ENCODE measurements around the gene CDKN2C. TPM values are rescaled to one million over a fixed set of nuclear protein-coding genes. Genes with fewer than 3 reads are reported as not detected.

Gene CDKN2C
- total and polyA plus RNA-seq, 3 donors from 2014 or later: 7.4 to 9.5 (median 8.8) TPM

GRCh38 chr1:50981741-50982140 lies 11.7 kb downstream of the CDKN2C start:
- Histone ChIP-seq H3K9me3 (no peaks in the 10 kb centered on the region), H3K4me3 (no peak overlapping the region), H3K4me1 (no peaks in the 10 kb centered on the region), H3K36me3 (ENCODE audit: low read depth, missing control alignments) (no peaks in the 10 kb centered on the region), H3K27ac (peak overlapping the region in 1 of 2 donors; percentile 97), H3K27me3 (no peaks in the 10 kb centered on the region)
- no peak for DNase-seq
- no peak for TF ChIP-seq CTCF (IDR thresholded peaks at IDR 0.05)
- TF ChIP-seq POLR2A (IDR thresholded peaks at IDR 0.05): no peak
- intact Hi-C loops (cut with DNase I; ENCODE audit: low total_unique reads): no loop called here
- 81 to 84% methylated on average over 1 of the region's 1 CpG for WGBS, 2 donors

DNA sequence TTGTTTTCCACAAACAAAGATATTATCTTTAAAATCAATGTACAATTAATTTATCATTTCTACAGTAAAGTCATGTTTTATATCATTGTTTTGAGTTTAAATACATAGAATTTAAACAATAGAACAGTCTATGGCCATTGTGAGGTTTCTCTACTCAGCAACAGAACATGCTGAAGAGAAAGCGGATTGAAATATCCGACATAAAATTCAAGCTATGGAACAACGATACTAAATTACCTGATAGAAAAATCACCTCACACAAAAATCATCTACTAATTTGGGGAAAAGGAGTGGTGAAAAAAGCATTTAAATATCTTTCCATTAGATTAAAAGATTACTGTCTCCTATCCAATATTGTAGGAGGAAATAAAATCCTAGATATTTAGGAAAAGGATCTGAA lies 12.6 kb downstream of the CDKN2C start:
- Histone ChIP-seq H3K4me1 (no peaks in the 10 kb centered on the region), H3K9me3 (no peaks in the 10 kb centered on the region), H3K27me3 (no peaks in the 10 kb centered on the region), H3K27ac (peak overlapping the region in 1 of 2 donors; percentile 97), H3K4me3 (no peak overlapping the region), H3K36me3 (ENCODE audit: low read depth, missing control alignments) (no peaks in the 10 kb centered on the region)
- WGBS, 2 donors: 90 to 93% methylated on average over 3 of the region's 3 CpGs
- no peak for DNase-seq
- intact Hi-C loops (cut with DNase I; ENCODE audit: low total_unique reads): no loop called here
- TF ChIP-seq POLR2A (IDR thresholded peaks at IDR 0.05): no peak
- no peak for TF ChIP-seq CTCF (IDR thresholded peaks at IDR 0.05)

DNA sequence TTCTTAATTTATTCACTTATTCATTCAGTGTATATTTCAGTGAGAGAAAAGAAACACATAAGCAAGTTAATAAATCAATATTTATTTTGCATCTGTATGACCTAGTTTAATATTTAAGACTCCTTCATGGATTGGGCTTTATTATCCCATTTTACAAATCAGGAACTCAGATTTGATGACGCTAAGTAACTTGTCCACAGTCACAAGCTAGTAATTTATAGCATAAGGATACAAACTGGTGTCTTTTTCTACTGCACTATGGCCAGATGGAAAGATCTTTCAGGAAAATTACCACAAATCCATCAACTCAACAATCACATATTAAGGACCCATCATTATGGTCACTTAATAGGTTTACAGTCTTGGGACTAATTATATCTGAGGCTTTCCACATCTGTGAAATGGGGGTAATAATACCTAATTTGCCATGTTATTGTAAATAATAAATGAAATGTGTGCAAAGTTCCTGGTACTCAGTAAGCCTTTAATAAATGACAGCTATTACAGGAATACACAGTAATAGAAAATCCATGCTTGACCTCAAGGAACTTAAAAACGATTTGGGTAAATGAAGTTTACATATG lies 13.3 kb downstream of the CDKN2C start:
- TF ChIP-seq POLR2A (IDR thresholded peaks at IDR 0.05): no peak
- no peak for TF ChIP-seq CTCF (IDR thresholded peaks at IDR 0.05)
- no peaks in the 10 kb centered on the region for H3K9me3 ChIP-seq
- no peaks in the 10 kb centered on the region for H3K27me3 ChIP-seq
- no peak for DNase-seq
- H3K27ac ChIP-seq: peak overlapping the region in 1 of 2 donors; percentile 20
- H3K36me3 ChIP-seq (ENCODE audit: low read depth, missing control alignments): no peaks in the 10 kb centered on the region
- no peaks in the 10 kb centered on the region for H3K4me1 ChIP-seq
- intact Hi-C loops (cut with DNase I; ENCODE audit: low total_unique reads): no loop called here
- no peak overlapping the region for H3K4me3 ChIP-seq
- 66 to 70% methylated on average over 2 of the region's 2 CpGs for WGBS, 2 donors

DNA sequence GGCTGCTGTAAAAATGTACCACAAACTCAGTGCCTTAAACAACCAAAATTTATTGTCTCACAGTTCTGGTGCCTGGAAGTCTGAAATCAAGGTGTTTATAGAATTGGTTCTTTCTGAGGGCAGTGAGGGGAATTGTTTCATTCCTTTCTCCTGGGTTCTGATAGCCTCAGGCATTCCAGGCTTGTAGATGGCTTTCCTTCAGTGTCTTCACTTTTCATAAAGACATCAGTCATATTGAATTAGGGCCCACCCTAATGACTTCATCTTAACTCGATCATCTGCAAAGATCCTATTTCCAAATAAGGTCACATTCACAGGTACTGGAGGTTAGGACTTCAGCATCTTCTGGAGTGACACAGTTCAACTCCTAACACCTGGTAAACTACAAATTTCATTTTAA lies 15.0 kb downstream of the CDKN2C start:
- intact Hi-C loops (cut with DNase I; ENCODE audit: low total_unique reads): no loop called here
- no peak for DNase-seq
- Histone ChIP-seq H3K36me3 (ENCODE audit: low read depth, missing control alignments) (no peaks in the 10 kb centered on the region), H3K27me3 (no peaks in the 10 kb centered on the region), H3K27ac (peak overlapping the region in 1 of 2 donors; percentile 9), H3K4me1 (no peaks in the 10 kb centered on the region), H3K9me3 (no peaks in the 10 kb centered on the region), H3K4me3 (no peak overlapping the region)
- 44 to 49% methylated on average over 1 of the region's 1 CpG for WGBS, 2 donors
- TF ChIP-seq CTCF (IDR thresholded peaks at IDR 0.05) (no peak), POLR2A (IDR thresholded peaks at IDR 0.05) (no peak)

DNA sequence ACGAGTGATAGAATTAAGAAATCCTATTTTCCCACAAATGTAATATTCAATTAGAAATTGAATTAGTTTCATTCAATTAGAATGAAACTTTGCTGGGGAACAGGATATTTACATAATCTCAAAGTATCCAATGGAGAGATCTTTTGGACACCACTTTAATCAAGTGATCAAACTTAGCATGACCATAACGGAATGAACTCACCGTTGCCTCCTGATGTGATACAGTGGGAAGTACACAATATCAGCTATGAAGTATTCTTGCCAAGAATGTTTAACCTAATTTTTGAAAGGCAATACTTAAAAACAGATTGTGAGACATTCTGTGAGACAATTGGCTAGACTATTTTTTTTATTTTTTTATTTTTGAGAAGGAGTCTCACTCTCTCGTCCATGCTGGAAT lies 16.6 kb downstream of the CDKN2C start:
- 63 to 67% methylated on average over 4 of the region's 4 CpGs for WGBS, 2 donors

More for the DNA sequence above, 16.6 kb downstream of the CDKN2C start:
- no peak for DNase-seq
- Histone ChIP-seq H3K27ac (no peak overlapping the region), H3K36me3 (ENCODE audit: low read depth, missing control alignments) (no peaks in the 10 kb centered on the region), H3K4me1 (no peaks in the 10 kb centered on the region), H3K9me3 (no peaks in the 10 kb centered on the region), H3K4me3 (no peak overlapping the region), H3K27me3 (no peaks in the 10 kb centered on the region)
- TF ChIP-seq POLR2A (IDR thresholded peaks at IDR 0.05) (no peak), CTCF (IDR thresholded peaks at IDR 0.05) (no peak)
- intact Hi-C loops (cut with DNase I; ENCODE audit: low total_unique reads): no loop called here
